ENCODE measurements around the gene TAGLN2. TPM values are rescaled to one million over a fixed set of nuclear protein-coding genes. Genes with fewer than 3 reads are reported as not detected.
A peak's percentile ranks its signal among the peaks of the same experiment; 100 is the strongest.
"Not testable (repeated sequence)": the region's sequence is repeated elsewhere in the genome, so short reads cannot be mapped to it uniquely, and the experiment has no call there.

TAGLN2 gene
- total and polyA plus RNA-seq, 5 experiments from 2014 or later, result 125 to 825 (median 477) TPM

DNA sequence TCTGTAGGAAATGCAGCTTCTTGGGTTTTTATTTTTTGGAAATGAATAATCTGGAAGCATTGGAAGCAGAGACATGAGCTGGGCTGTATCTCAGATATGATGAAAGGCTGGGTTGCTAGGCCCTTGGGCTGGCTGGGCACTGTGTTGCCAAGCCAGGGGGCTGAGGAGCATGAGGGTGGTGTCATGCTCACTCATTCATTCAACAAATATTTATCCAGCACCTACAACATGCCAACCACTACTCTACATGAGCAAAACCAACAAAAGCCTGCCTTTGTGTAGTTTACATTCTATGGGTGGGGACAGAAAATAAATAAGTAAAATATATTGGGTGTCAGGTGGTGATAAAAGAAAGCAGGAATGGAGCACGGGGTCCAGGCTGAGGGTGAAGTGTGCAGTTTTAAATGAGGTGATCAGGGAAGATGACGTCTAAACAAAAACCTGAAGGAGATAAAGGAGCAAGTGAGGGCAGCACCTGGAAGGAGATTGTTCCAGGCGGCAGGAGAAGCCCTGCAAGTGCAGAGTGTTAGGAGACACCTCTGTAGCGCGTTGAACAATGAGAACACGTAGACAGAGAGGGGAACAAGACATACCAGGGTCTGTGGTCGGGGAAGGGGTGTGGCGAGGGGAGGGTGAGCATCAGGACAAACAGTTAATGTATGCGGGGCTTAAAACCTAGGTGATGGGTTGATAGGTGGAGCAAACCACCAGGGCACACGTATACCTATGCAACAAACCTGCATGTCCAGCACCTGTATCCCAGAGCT lies 10.9 kb downstream of the TAGLN2 start:
- peaks cover 0 to 38% (median 9%) of the 10 kb centered on the region in 3 donors for H3K36me3 Mint-ChIP-seq
- H3K27me3 Mint-ChIP-seq, result no peaks in the 10 kb centered on the region
- peaks cover 49 to 88% (median 74%) of the 10 kb centered on the region in 4 donors for H3K4me1 Mint-ChIP-seq
- no peak for DNase-seq
- POLR2A ChIA-PET, result interaction anchor here (0.7 kb wide), 1 partner anchor 84 kb away, joined by 5 read pairs; no protein-coding TSS in a partner anchor
- H3K4me3 Mint-ChIP-seq, result peak overlapping the region in 2 of 10 donors; percentile 3 to 30
- peak overlapping the region in 8 of 10 donors; percentile 67 to 99 (median 82) for H3K27ac Mint-ChIP-seq
- H3K9me3 Mint-ChIP-seq, result no peaks in the 10 kb centered on the region
- no peak for ATAC-seq

DNA sequence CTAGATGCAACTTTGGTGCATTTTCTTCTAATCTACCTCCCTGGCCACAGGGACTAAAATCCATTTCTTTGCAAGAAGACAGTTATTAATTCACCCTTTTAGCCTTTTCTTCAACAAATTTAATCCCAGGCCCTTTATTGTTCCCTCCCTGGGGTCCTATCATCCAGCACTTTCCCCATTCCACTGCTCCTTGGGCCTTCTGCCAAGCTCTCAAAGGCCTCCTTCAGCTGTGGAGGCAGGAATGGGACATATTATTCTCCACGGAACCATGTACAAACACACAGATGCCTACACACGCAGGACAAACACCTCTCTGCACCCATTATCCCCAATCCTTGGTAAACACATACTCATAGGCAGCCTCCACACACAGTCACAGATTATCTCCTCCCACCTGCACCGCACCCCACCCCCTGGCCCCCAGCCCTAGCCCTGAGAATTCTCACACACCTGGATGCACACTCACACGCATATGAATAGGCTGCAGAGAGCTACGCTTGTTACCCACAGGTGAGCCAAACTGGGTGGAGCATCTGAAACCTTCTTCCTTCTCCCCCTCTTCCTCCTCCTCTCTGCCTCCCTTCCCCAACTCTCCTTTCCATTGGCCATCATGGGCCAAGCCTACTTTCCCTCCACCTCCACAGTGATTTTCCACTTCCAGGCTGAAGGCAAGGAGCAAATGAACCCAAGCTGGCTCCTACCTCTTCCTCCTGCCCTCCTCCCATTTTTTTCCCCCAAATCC lies 11.7 kb downstream of the TAGLN2 start:
- Mint-ChIP-seq H3K9me3 (no peaks in the 10 kb centered on the region), H3K4me1 (peaks cover 47 to 87% (median 75%) of the 10 kb centered on the region in 4 donors), H3K36me3 (peaks cover 0 to 30% (median 3%) of the 10 kb centered on the region in 3 donors), H3K27ac (peak overlapping the region; percentile 37 to 99 (median 98)), H3K4me3 (peak overlapping the region in 3 of 10 donors; percentile 30 to 67 (median 39)), H3K27me3 (no peaks in the 10 kb centered on the region)
- DNase-seq (no peak), ATAC-seq (no peak)
- POLR2A ChIA-PET, result no interaction called here

DNA sequence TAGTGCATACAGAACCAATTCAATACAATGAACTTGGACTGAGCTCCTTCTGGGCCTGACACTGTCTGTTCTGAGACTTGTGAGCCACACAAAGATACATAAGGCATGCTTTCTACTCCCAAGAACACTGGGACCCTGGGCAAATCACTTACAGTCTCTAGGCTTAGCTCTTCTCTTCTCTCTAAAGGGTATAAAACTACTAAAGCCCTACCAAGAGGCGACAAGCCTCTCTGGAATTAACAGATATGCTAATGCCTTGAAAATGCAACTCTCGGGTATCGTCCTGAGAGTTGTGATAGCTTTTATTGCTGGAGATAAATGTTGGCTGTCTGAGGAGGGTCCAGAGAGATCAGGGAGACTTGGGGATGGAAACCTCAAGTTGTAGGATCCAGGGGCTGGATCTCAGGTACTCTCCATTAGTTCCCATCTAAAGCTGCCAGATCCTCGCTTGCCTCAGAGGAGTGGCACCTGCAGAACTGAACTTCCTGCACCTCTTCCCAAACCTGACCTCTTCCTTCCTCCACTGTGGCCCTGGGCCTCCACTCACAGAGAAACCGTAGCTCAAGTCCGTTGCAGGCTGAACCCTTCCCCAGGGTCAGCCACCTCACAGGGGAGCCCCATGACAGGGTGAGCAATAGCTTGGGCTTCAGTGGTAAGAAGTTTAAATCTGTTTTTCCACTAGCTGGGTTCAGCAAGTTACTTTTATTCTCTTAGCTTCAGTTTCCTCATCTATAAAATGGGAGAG lies 13.8 kb downstream of the TAGLN2 start:
- Mint-ChIP-seq H3K27ac (peak overlapping the region; percentile 96 to 99 (median 98)), H3K4me1 (peaks cover 46 to 87% (median 74%) of the 10 kb centered on the region in 4 donors), H3K4me3 (peak overlapping the region; percentile 46 to 82 (median 71)), H3K36me3 (peaks cover 0 to 11% (median 0%) of the 10 kb centered on the region in 3 donors), H3K9me3 (no peaks in the 10 kb centered on the region), H3K27me3 (no peaks in the 10 kb centered on the region)
- DNase-seq, result peak in 1 of 10 donors; percentile 14
- POLR2A ChIA-PET, result interaction anchor here (1.5 kb wide), 1 partner anchor 25 kb away, joined by 4 read pairs; no protein-coding TSS in a partner anchor
- ATAC-seq, result no peak

DNA sequence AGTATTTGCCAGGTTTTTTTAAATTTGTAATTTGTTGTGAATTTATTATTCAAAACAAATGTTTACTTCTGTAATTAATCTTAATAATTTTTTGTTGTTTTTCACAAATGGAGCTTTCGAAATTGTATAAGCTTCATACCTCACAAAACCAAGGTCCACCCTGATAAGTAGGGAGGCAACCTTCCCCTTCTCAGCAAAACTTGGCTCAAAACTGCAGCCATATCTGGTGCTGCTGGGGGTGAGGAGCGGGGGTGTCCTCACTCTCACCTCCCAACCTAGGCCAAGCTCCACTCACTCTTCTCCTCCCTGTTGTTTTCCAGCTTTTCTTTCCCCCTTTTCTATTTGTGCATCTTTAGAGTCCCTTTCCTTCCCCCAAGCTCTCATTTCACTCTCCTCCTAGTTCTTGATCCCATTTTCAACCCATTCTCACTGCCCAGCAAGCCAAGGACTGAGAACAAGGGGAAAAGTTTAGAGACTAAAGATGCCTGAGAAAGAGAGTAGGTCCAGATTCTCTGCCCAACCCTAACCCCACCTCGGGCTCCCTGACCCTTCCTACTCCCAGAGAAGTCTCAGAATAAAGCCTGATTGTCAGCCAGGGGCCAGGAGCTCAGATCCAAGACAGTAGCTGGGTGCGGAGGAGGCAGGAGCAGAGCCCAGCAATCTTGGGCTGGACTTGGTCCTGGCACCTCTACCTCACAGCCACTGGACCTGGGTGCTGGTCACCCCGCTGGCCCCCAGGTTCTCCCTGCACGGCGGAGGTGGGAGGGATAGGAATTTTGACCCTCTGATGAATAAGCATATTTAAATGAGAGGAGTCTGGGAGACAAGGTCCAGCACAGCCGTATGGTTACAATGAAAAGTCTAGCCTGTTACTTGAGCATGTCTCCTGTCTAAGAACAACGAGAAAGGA lies 17.0 kb downstream of the TAGLN2 start:
- Mint-ChIP-seq H3K4me1 (peaks cover 30 to 56% (median 54%) of the 10 kb centered on the region in 4 donors), H3K27ac (peak overlapping the region; percentile 56 to 94 (median 76)), H3K9me3 (peaks cover 0 to 5% (median 0%) of the 10 kb centered on the region in 9 donors), H3K36me3 (no peaks in the 10 kb centered on the region), H3K27me3 (no peaks in the 10 kb centered on the region), H3K4me3 (no peak overlapping the region)
- no peak for DNase-seq
- no peak for ATAC-seq
- POLR2A ChIA-PET, result interaction anchor here (4.2 kb wide), 1 partner anchor 16 kb away, joined by 20 read pairs; the partner anchor contains the start of gene TAGLN2

DNA sequence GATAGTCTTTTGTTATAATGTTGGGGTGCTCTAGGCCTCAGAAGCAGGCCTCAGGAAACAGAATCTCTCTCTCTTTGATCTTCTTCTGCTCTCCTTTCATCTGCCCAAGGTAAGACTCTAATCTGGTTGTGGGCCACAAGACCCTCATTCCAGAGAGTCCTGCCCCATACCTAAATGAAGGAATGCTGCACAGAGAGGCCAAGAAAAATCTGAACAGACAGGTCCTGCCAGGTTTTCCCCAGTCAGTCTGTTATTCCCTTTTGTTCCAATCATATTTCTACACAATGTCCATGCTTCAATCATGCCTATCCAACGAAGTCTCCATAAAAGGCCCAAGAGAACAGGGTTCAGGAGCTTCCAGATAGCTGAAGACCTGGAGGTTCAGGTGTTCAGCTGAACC lies 18.3 kb downstream of the TAGLN2 start:
- Mint-ChIP-seq H3K27me3 (no peaks in the 10 kb centered on the region), H3K9me3 (peaks cover 0 to 5% (median 0%) of the 10 kb centered on the region in 9 donors), H3K36me3 (no peaks in the 10 kb centered on the region), H3K4me1 (peaks cover 25 to 42% (median 41%) of the 10 kb centered on the region in 4 donors), H3K27ac (peak overlapping the region in 8 of 10 donors; percentile 11 to 87 (median 75)), H3K4me3 (no peak overlapping the region)
- DNase-seq (no peak), ATAC-seq (no peak)
- POLR2A ChIA-PET, result interaction anchor here (0.8 to 4.2 kb wide), 2 partner anchors 15 to 18 kb away, joined by 3 to 20 read pairs; partner anchors contain the start of gene TAGLN2

DNA sequence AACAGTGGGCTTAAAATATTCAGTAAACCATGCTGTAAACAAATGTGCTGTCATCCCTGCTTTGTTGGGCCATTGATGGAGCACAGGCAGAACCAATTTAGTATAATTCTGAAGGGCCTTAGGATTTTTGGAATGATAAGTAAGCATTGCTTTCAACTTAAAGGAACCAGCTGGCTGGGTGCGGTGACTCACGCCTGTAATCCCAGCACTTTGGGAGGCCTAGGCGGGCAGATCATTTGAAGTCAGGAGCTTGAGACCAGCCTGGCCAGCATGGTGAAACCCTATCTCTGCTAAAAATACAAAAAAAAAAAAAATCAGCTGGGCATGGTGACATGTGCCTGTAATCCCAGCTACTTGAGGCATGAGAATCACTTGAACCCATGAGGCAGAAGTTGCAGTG lies 21.3 kb downstream of the TAGLN2 start:
- ATAC-seq, POLR2A ChIA-PET, H3K27me3 Mint-ChIP-seq: not testable (repeated sequence)

DNA sequence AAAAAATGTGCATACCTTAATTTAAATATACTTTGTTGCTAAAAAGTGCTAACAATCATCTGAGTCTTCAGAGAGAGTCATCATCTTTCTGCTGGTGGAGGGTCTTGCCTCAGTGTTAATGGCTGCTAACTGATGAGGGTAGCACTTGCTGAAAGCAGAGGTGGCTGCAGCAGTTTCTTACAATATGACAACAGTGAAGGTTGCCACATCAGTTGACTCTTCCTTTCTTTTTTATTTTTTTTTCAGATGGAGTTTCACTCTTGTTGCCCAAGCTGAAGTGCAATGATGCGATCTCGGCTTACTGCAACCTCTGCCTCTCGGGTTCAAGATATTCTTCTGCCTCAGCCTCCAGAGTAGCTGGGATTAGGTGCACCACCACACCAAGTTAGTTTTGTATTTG lies 22.8 kb downstream of the TAGLN2 start:
- Mint-ChIP-seq H3K4me1 (peaks cover 9 to 18% (median 14%) of the 10 kb centered on the region in 4 donors), H3K4me3 (no peak overlapping the region), H3K36me3 (no peaks in the 10 kb centered on the region), H3K27me3 (no peaks in the 10 kb centered on the region), H3K27ac (no peak overlapping the region), H3K9me3 (peaks cover 0 to 5% (median 0%) of the 10 kb centered on the region in 9 donors)
- POLR2A ChIA-PET, result no interaction called here
- no peak for DNase-seq
- no peak for ATAC-seq

More for the DNA sequence above, 21.3 kb downstream of the TAGLN2 start:
- not testable (repeated sequence) for H3K9me3 Mint-ChIP-seq, DNase-seq, H3K27ac Mint-ChIP-seq, H3K4me3 Mint-ChIP-seq, H3K36me3 Mint-ChIP-seq
- H3K4me1 Mint-ChIP-seq, result peaks cover 13 to 19% (median 16%) of the 10 kb centered on the region in 4 donors

DNA sequence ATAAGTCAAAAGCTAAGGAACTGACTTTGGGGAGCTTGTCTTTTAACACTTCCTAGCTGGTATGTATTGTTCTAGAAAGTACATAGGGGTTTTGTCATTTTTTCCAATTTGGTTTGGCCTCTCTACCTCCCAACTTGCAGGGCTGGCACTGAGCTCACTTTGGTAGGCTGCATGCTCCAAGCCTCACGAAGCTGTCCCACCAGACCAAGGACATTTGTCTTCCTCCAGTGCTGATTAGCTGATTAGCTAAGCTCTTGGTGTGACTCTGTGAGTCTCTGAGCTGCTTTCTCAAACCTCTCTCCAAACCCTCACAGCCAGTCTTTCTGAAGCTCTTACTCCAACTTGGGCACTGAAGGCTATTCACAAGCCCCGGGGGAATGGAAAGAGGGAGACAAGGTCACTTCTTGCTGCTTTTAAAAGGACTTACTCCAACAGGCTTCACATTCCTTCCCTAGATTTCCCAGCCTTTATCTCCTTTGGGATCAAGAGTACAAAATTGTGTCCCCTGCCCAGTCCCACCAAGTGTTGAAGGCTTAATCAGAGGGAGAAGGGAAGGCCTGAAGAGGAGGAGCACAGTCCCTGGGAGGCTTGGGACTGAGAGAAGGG lies 24.4 kb downstream of the TAGLN2 start:
- POLR2A ChIA-PET, result interaction anchor here (0.9 to 1.1 kb wide), 2 partner anchors 11 to 25 kb away, joined by 3 to 6 read pairs; partner anchors contain the start of gene TAGLN2
- Mint-ChIP-seq H3K9me3 (peaks cover 0 to 5% (median 0%) of the 10 kb centered on the region in 9 donors), H3K4me1 (peaks cover 0 to 13% (median 9%) of the 10 kb centered on the region in 4 donors), H3K27me3 (no peaks in the 10 kb centered on the region), H3K4me3 (no peak overlapping the region), H3K27ac (peak overlapping the region in 1 of 10 donors; percentile 28), H3K36me3 (no peaks in the 10 kb centered on the region)
- DNase-seq (no peak), ATAC-seq (no peak)

DNA sequence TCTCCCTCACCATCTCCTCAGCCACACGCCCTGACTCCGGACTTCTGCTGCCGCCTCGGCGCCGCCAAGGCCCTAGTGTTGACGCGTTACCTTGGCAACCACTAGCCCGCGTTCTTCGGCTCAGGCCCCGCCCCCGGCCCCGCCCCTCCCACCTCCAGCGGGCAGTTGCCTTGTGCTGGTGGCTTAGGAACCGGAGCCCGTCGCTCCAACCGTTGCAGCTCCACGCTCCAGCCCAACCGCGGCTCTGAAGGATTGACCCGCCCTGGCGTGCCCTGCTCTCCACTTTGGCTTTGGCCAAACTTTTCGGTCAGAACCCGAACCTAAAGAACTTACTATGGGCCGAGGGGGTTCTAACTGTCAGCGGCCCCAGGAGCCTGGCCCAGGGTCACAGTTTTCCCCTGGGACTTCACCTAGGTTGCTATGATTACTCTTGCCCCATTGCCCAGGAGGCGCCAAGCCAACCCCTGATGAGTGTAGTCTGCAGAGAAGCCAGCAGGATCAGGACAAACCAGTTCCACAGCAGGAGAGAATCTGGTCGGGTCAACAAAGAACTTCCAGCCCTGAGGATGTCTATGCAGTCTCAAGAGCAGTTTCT lies 25.1 kb downstream of the TAGLN2 start, which contains the start of gene CFAP45:
TSS of gene CFAP45 (minus strand) at position 80 of the 595 bp plus-strand sequence. CDS start at position 13, 67 bp downstream.
- H3K4me3 Mint-ChIP-seq, result no peak within 1 kb of the TSS
- POLR2A ChIA-PET, result interaction anchor here (0.9 to 1.1 kb wide), 2 partner anchors 10 to 25 kb away, joined by 3 to 6 read pairs; partner anchors contain the start of gene TAGLN2
- peak within 1 kb of the TSS in 4 of 10 donors; percentile 56 to 80 (median 70) for H3K27ac Mint-ChIP-seq
- no peaks in the 10 kb centered on the region for H3K36me3 Mint-ChIP-seq
- ATAC-seq (no peak), DNase-seq (no peak)
- peaks cover 0 to 5% (median 0%) of the 10 kb centered on the region in 9 donors for H3K9me3 Mint-ChIP-seq
- H3K4me1 Mint-ChIP-seq, result peaks cover 0 to 13% (median 9%) of the 10 kb centered on the region in 4 donors
- H3K27me3 Mint-ChIP-seq, result no peaks in the 10 kb centered on the region

DNA sequence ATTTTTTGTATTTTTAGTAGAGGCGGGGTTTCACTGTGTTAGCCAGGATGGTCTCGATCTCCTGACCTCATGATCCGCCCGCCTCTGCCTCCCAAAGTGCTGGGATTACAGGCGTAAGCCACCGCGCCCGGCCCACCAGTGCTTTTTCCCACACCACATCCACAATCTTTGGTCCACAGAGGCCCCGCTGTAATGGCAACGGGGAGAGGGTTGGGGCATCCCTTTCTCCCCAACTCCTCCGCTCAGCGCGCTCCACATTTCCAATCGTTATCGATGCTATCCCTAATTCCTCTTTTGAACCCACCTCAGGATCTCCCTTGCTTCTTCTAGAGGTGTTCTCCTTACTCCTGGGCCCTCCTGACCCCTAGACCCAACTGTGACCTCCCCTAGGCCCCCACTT lies 25.7 kb downstream of the TAGLN2 start:
- H3K27me3 Mint-ChIP-seq, H3K36me3 Mint-ChIP-seq, ATAC-seq, H3K4me3 Mint-ChIP-seq, DNase-seq, POLR2A ChIA-PET, H3K9me3 Mint-ChIP-seq: not testable (repeated sequence)
- Mint-ChIP-seq H3K4me1 (peaks cover 0 to 13% (median 9%) of the 10 kb centered on the region in 4 donors), H3K27ac (peak overlapping the region in 3 of 10 donors; percentile 41 to 80 (median 56))
